GM21423 (cell line): Measurements from ENCODE around the gene ASH1L.
A peak's percentile ranks its signal among the peaks of the same experiment; 100 is the strongest.
"Not testable (repeated sequence)": the region's sequence is repeated elsewhere in the genome, so short reads cannot be mapped to it uniquely, and the experiment has no call there.

Experiments
- ATAC-seq: cut with Tn5 transposase; IDR thresholded peaks from one replicate; pipeline ENCODE4 v1.9.1; 2021; ENCODE audit warnings: mild to moderate bottlenecking, moderate library complexity; ENCODE audit not compliant: unreplicated experiment

The ASH1L gene

DNA sequence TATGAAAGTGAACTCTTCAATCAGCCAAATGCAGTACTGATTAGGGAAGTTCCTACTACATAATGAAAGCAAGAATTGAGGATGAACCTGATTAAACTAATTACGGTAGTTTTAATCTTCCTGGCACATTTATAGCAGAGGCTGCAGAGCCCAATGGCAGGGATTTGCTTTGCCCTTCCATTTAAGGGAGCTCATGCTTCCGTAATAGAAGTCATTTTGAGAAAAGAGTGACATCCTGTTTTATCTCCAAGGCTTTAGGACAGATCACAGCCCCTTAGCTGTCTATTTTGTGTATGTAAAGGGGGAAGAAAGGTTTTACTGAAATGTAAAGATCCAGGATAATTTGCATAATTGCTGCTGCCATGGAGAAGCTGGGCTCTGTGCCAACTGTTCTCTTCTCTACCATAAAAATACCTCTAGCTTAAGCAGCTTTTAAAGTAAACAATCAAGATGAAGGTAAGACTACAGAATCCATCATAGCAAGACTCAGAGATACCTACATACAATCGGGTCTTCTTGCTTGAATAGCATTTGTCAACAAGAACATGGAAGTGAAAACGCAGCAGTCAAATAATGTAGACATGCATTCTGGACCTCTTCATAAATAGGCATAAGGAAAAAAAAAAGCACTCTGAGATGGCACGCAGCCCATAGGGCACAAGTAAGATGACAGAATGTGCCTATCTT, 62.5 kb downstream of the ASH1L start:
- peak; percentile 48 for ATAC-seq

DNA sequence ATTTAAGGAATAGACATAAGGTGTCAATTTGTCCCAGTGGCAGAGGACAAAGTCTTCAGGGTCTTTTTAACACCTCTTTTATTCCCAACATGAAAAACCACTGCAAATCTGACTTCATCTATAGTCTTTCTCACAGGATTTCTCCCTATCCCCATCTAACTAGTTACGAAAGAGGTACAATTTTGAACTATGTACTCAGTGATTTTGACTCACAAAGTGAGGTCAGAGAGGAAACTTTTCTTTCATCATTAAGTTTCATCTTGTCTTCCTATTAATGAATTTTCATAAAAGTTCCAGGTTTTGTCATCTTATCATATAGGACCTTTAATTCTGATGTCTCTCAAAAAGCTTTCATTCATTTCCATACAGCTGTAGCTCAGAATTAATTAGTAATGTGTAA, 63.3 kb downstream of the ASH1L start:
- ATAC-seq = no peak

DNA sequence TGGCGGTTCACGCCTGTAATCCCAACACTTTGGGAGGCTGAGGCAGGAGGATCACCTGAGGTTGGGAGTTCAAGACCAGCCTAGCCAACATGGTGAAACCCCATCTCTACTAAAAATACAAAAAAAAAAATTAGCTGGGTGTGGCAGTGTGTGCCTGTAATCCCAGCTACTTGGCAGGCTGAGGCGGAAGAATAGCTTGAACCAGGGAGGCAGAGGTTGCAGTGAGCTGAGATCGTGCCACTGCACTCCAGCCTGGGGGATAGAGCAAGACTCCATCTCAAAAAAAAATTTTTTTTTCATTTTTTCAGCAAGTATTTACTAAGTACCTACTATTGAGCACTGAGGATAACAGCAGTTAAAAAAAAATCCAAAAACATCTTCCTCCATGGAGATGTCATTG, 69.0 kb downstream of the ASH1L start:
- not testable (repeated sequence) for ATAC-seq

DNA sequence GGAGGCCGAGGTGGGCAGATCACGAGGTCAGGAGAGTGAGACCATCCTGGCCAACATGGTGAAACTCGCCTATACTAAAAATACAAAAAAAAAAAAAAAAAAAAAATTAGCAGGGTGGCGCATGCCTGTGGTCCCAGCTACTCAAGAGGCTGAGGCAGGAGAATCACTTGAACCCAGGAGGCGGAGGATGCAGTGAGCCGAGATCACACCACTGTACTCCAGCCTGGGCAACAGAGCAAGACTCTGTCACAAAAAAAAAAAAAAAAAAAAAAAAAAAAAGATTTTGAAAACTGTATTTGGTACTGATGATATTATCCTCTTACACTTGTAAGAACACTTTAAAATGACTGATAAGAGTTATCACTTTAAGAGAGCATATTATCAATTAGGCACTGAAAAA, 74.2 kb downstream of the ASH1L start:
- not testable (repeated sequence) for ATAC-seq

DNA sequence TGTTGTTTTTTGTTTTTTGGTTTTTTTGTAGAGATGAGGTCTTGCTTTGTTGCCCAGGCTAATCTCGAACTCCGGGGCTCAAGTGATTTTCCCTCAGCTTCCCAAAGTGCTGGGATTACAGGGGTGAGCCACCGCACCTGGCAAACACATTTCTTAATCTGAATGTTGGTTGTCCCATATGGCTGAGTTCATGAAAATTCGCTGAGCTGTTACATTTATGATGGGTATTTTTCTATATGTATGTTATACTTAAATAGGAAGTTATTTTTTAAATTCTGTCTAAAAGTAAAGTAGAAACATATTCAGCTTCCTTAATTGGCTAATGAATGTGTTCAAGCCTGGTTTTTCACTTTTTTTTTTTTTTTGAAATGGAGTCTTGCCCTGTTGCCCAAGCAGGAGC, 75.1 kb downstream of the ASH1L start:
- no peak for ATAC-seq

DNA sequence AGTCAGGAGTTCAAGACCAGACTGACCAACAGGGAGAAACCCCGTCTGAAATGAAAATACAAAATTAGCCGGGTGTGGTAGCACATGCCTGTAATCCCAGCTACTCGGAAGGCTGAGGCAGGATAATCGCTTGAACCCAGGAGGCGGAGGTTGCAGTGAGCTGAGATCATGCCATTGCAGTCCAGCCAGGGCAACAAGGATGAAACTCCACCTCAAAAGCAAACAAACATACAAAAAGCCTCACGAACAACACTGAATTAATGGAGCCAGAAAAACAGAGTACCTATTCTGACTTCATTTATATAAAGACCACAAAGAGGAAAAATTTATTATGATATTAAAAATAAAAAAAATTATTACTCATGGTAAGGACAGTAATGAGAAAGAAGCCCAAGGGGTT, 75.7 kb downstream of the ASH1L start:
- not testable (repeated sequence) for ATAC-seq

DNA sequence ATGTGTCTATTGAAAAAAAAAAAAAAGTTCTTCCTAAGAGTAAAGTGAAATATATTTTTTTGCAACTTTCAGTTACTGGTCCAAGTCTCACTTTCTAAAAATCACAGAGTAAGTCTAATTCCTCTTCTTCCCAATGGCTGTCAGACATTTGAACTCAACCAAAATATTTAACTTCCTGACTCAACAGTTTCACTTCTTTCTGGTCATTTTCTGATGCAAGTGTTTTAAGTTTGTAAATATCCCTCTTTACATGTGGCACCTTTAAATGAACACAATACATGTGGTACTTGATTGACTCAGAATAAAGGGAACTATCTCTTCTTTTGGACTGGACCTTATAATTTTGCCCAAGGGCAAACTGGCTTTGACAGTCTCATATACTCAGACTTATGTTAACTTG, 76.7 kb downstream of the ASH1L start:
- ATAC-seq = no peak

DNA sequence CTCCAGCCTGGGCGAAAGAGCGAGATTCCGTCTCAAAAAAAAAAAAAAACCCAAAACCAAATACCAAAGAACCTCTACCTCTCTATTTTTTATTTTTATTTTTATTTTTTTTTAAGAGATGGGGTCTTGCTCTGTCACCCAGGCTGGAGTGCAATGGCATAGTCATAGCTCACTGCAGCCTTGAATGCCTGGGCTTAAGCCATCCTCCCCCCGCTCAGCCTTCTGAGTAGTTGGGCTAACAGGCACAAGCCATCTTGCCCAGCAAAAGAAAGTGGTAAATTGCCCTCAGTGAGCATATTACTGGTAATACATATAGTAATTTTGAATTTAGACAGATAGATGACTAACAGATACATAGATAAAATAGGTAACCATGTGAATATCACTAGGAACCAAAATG, 77.4 kb downstream of the ASH1L start:
- ATAC-seq = no peak

DNA sequence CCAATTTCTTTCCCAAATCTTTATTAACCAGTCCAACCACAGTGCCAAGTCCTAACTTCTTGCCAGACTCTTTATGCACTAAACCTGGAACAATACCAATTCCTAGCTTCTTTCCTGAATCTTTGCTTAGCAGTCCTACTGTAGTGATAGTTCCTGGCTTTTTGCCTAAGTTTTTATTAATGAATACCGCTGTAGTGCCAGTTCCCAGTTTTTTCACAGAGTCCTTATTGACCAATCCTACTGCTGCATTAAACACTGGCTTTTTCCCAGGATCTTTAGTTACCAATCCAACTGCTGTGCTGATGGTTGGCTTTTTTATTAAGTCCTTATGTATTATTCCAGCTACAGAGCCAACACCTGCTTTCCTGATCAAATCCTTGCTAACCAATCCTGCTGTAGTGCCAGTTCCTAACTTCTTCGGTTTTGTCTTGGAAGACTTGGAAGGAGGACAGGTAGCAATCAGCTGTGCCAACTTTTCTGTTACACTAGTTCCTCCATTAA, 80.8 kb downstream of the ASH1L start:
- ATAC-seq = no peak

DNA sequence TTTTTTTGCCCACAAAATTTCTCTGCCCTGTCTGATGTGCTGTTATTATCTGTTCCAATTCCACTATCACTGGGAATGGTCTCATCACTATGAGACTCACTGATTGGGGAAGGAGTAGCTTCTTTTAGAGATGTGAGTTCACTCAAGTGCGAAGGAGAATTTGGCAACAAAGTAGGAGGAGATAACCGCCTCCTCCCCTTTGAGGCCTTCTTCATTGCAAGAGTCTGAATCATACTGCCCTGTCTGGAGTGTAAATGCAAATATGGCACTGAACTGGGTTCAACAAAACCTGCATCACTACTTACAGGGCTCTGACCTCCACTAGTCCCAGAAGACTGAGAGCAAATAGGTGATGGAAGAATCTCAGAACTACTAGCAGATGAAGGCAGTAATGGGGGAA, 83.4 kb downstream of the ASH1L start:
- ATAC-seq = no peak

DNA sequence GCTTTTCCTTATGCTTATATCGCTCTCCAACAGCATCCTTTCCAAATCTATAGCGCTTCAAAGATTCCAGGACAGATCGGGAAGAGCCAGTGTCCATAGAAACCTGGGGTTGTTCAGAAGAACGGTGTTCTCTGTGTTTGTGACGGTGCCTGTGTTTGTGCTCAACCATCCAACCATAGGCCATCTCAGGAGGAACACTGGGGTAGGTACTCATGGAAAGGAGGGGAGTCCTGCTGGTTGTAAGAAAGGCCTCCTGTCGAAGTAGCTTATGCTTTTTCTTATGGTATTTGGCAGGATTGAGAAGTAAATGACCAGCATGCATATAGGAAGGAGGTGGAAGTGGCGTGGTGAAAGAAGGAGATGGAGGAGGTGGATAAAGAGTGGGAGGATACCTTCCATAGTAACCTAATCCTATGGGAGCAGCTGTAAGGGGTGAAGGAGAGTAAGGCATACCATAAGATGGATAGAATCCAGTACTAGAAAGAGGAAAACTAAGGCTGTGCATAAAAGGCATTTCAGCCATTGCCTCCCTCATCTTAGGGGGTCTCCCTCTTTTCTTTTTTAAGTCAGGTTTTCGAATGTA, 84.2 kb downstream of the ASH1L start:
- no peak for ATAC-seq

DNA sequence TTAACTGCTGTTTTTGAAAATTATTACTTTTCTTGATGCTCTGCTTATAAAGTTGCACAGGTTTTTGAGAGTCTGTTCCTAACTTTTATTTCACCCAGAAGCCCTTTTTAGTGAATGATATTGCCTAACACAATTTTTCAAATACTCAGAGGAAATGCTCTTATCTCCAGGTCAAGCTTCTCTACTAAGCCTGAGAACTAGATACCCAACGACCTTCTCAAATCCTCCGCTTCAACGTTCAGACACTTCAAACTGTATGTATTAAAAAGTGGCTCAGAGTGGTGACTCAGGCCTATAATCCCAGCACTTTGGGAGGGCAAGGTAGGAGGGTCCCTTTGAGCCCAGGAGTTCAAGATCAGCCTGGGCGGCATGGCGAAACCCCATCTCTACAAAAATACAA, 88.5 kb downstream of the ASH1L start:
- no peak for ATAC-seq

DNA sequence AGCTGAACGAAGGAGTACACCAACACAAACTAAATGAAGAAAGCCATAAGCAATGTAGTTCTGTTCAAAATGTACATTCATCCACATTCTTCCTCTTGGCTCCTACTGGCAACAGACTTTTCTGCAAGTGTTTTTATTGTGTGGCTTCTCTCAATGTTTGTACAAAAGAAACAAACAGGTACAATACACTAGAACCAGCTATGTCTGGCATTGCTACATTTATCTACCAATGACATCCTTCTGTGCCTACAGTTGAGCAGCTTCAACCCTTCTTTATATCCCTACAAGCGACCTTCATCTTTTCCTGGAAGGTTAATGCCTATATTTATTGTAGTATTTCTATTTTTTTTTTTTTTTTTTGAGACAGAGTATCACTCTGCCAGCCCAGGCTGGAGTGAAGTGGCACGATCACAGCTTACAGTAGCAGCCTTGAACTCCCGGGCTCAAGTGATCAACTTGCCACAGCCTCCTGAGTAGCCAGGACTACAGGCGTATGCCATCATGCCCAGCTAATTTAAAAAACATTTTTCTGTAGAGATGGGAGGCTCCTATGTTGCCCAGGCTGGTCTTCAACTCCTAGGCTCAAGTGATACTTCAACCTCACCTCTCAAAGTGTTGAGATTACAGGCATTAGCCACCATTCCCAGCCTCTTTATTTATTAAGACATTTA, 89.3 kb downstream of the ASH1L start:
- ATAC-seq = no peak

DNA sequence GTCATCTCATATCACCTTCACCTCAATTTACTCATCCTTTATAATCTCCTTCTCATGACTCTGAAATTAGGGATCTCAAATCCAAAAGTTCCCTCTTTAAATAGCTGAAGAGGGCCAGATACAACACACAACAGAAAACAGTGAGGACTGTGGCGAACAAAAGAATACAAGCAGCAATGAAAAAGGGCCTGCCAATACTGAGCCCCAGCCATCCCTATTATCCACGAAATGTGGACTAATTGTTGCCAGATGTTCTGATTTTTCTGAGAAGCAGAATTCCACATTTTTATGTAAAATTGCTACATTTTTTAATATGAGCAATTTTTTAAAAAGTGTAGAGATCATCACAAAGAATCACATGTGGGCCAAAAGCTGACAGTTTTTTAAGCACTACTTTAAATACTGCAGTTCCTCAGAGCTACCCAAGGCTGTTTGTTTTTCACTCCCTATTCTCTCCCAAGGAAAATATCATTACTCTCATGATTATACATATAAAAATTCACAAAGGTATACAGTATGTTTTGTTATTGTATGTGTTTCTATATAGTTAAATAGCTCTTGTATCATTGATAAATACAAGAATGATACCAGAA, 90.0 kb downstream of the ASH1L start:
- ATAC-seq = no peak

DNA sequence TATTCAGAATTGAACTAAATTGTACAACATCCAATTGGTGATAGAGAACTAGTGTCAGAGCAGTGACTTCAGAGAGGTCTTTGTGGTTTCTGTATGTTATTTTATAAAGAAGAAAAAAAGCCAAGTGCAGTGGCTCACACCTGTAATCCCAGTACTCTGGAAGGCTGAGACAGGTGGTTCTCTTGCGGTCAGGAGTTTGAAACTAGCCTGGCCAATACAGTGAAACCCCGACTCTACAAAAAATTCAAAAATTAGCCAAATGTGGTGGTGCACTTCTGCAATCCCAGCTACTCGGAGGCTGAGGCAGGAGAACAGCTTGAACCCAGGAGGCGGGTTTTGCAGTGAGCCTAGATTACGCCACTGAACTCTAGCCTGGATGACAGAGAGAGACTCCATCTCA, 90.7 kb downstream of the ASH1L start:
- no peak for ATAC-seq

DNA sequence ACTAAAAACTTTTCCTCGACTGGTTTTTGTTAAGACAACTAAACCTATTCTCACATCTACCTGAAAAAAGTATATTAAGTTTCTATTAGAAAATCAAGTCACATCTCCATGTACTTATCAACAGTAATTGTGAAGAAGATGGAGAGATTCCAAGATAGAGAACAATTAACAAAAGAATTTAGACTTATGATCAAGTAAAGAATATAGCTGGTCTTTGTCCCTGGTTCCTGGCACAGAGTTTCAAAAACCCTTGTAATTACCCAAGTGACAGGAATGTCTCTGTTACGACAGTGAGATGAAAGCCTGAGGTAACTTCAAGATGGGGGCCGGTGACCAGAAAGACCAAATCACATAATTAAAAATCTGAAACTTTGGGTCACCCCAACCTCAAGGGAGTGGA, 91.6 kb downstream of the ASH1L start:
- ATAC-seq = no peak

DNA sequence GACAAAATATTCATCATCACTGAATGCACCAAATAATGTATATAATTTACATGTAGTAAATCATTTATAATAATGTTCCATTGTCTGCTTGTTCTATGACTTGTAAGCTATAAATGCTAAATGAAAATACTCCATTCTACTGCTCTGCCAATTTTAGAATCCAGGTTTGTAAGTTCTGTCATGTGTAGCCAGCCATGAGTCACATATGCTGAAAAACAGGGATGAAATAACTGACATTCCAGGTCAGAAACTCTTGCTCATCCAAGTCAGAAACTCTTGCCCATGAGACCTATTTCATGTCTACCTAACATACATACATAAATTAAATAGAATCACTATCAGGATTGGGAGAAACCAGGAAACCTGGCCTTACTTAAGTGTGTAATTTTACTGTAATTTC, 95.6 kb downstream of the ASH1L start:
- ATAC-seq = no peak

DNA sequence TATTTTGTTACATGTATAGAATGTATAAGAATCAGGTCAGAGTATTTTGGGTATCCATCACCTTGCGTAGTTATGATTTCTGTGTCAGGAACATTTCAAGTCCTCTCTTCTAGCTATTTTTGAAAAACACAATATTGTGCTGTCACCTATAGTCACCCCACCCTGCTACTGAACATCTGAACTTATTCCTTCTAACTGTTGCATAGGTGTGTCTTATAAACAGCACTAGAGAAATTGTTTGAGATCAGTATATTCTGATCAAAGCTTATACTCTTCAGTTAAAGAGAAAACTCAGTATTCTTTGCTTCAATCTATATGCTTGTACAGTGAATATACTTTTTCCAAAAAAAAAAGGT, 96.0 kb downstream of the ASH1L start:
- ATAC-seq = no peak

DNA sequence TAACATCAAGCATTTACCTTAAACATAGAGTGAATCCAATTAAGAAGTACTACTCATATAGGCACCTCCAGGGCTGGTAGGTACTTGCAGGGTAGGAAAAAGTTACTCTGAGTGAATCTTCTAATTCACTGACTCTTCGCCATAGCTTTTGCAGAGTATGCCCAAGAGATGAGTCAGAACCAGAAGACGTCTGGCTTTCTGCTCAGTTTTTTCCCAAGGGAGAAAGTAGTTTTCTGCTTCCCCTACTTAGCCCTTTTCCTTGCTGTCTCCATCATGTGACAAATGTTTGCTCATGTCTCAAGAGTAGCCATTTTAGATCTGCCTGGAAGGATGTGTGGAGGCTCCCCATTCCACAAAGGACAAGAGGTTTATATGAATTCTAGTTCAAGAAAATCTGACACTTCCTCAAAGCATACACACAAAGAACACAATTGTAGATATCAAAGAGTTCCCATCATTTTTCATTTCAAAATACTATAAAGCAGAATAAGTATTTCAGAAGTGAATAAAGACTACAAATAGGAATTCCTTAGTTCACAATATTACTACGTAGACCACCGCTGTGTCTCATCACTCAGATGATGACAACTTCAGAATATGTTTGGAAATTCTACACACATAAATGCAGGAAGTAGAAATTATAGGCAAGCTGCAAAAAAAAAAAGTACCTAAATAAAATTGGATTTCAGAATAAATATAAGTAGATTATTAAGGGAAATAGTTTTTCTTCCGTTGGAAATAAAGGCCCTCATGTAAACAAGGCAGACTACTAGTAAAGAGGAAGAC, 98.5 kb downstream of the ASH1L start:
- ATAC-seq = no peak

DNA sequence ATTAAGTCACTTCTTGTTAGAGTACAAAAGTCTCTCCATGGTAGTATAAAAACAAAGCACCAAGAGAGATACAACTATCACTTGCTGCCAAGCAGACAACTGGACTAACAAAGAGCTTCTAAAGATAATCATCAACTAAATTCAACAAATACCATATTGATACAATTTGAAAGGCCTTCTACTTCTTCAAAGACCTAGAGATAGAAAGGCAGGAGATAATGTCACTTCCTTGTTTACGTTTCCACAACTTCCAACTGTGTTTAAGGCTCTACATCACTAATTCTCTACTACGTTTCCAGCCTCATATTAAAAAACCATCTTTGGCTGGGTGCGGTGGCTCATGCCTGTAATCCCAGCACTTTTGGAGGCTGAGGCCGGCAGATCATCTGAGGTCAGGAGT, 104.5 kb downstream of the ASH1L start:
- no peak for ATAC-seq

DNA sequence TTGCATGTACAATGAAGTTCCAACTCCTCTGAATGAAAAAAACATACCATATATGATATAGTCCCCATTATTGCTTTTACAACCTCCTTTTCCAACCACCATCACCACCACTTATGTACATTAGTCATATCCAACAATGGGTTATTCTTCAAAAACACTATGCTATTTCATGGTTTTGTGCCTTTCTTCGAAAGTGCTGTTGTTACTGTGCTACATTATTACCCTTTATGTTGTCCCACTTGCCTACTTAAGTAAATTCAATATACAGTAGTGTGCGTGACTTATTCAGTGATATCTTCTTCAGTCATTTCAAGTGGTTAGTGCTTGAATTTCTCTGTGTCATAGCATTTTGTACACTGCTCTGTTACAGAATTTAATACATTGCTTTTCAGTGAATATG, 105.3 kb downstream of the ASH1L start:
- ATAC-seq = no peak
